B cell (primary cell): ENCODE data around the gene RPL29. TPM values are rescaled to one million over a fixed set of nuclear protein-coding genes. Genes with fewer than 3 reads are reported as not detected.

Experiments
- ATAC-seq: fragments of 200-7000 bp; cut with Tn5 transposase; one replicate; pipeline ENCODE4 v1.10.0; 2021; ENCODE audit warnings: low read depth, mild to moderate bottlenecking, moderate number of reproducible peaks, moderate library complexity
- CTCF ChIA-PET: fragments of 350-600 bp; sonication (Branson Sonifier 250); formaldehyde crosslinking; loops from one replicate; lab custom pipeline; 2021; ENCODE audit warnings: antibody characterized with exemption, inconsistent platforms; lab: Charles Lee
- POLR2A ChIA-PET: fragments of 350-600 bp; sonication (Branson Sonifier 250); formaldehyde crosslinking; loops from one replicate; lab custom pipeline; 2021; ENCODE audit warnings: antibody characterized with exemption; lab: Charles Lee
- DNase-seq: peaks from one replicate; pipeline ENCODE4 v3.0.0; 2013
- H2AFZ ChIP-seq: 2 replicates; pipeline ENCODE4 v1.6.1; 2012; ENCODE audit warnings: mild to moderate bottlenecking, low read depth, low read length; ENCODE audit not compliant: insufficient read depth, poor library complexity, severe bottlenecking
- H3K27ac ChIP-seq, 2 donors: 1 replicate in 1 of 2; 2 replicates in 1 of 2; pipeline ENCODE4 v1.5.1; 2012 to 2013; ENCODE audit warnings: low read length in 2 of 2, mild to moderate bottlenecking in 2 of 2, moderate library complexity in 1 of 2
- H3K27me3 ChIP-seq, 4 experiments: fragments of 200-600 bp in 1 of 4; sonication (generic) in 1 of 4; replicated peaks in 1 of 4; 1 replicate in 2 of 4; 2 replicates in 2 of 4; pipeline versions ENCODE4 v1.6.1 to v1.7.0; 2013 to 2016; ENCODE audit warnings: low read length in 3 of 4, mild to moderate bottlenecking in 2 of 4, mixed read lengths in 1 of 4, moderate library complexity in 1 of 4; ENCODE audit not compliant: insufficient read depth in 4 of 4, control insufficient read depth in 3 of 4; ENCODE audit errors: control extremely low read depth in 1 of 4
- H3K36me3 ChIP-seq, 2 experiments: replicated peaks in 1 of 2; 1 replicate in 1 of 2; 2 replicates in 1 of 2; pipeline versions ENCODE4 v1.6.1 to v1.7.1; 2013; ENCODE audit warnings: low read length in 1 of 2; ENCODE audit not compliant: insufficient read depth in 2 of 2, control insufficient read depth in 1 of 2; ENCODE audit errors: control extremely low read depth in 1 of 2, extremely low read depth in 1 of 2
- H3K4me1 ChIP-seq, 2 donors: fragments of 200-600 bp in 1 of 2; sonication (generic) in 1 of 2; 1 replicate in 1 of 2; 2 replicates in 1 of 2; pipeline versions ENCODE4 v1.5.1 to v1.6.1; 2013 to 2017; ENCODE audit warnings: low read length in 2 of 2; ENCODE audit not compliant: control insufficient read depth in 2 of 2, insufficient read depth in 2 of 2
- H3K4me2 ChIP-seq: replicated peaks from 2 replicates; pipeline ENCODE3; 2012; ENCODE audit warnings: mild to moderate bottlenecking, low read depth, low read length; ENCODE audit not compliant: poor library complexity, severe bottlenecking
- H3K4me3 ChIP-seq, 5 experiments: fragments of 200-600 bp in 1 of 5; sonication (generic) in 1 of 5; 1 replicate in 3 of 5; 2 replicates in 2 of 5; pipeline versions ENCODE4 v1.5.1 to v1.7.0; 2011 to 2016; ENCODE audit warnings: low read length in 4 of 5, mild to moderate bottlenecking in 4 of 5, low read depth in 2 of 5, control low read depth in 1 of 5, moderate library complexity in 1 of 5; ENCODE audit not compliant: insufficient read depth in 1 of 5; ENCODE audit errors: control extremely low read depth in 1 of 5, extremely low read depth in 1 of 5
- H3K79me2 ChIP-seq: fragments of 200-600 bp; sonication (generic); one replicate; pipeline ENCODE4 v1.6.0; 2016; ENCODE audit warnings: low read length; ENCODE audit not compliant: control insufficient read depth, insufficient read depth
- H3K9ac ChIP-seq: fragments of 200-600 bp; sonication (generic); 2 replicates; pipeline ENCODE4 v1.6.1; 2017; ENCODE audit warnings: mild to moderate bottlenecking, low read length, moderate library complexity
- H3K9me3 ChIP-seq, 3 donors: one replicate each; pipeline versions ENCODE4 v1.6.1 to v1.7.1; 2013; ENCODE audit warnings: low read length in 2 of 3; ENCODE audit not compliant: control insufficient read depth in 2 of 3, insufficient read depth in 1 of 3; ENCODE audit errors: control extremely low read depth in 1 of 3
- H4K20me1 ChIP-seq: 2 replicates; pipeline ENCODE4 v1.6.0; 2012; ENCODE audit warnings: mild to moderate bottlenecking, low read length; ENCODE audit not compliant: insufficient read depth, control insufficient read depth, poor library complexity, severe bottlenecking
- H3K27ac Mint-ChIP-seq: one replicate; pipeline ENCODE4 v1.8.0; 2021; ENCODE audit warnings: mixed read lengths
- H3K27me3 Mint-ChIP-seq: one replicate; pipeline ENCODE4 v1.8.0; 2021; ENCODE audit warnings: mixed read lengths
- H3K4me1 Mint-ChIP-seq: one replicate; pipeline ENCODE4 v1.8.0; 2021; ENCODE audit warnings: mixed read lengths
- H3K4me3 Mint-ChIP-seq: one replicate; pipeline ENCODE4 v1.8.0; 2021; ENCODE audit warnings: mixed read lengths
- H3K9me3 Mint-ChIP-seq: one replicate; pipeline ENCODE4 v1.8.0; 2022; ENCODE audit warnings: mixed read lengths; ENCODE audit not compliant: insufficient read depth
- EZH2 ChIP-seq: IDR thresholded peaks from 2 replicates; pipeline ENCODE4 v1.6.1; 2012; ENCODE audit warnings: borderline replicate concordance, low read depth, mild to moderate bottlenecking, moderate library complexity, low read length; ENCODE audit not compliant: insufficient read depth, poor library complexity, severe bottlenecking
- WGBS: methylation state at CpG from one replicate; pipeline ENCODE4 v1.1.5; 2013; ENCODE audit warnings: missing lambda C conversion rate; ENCODE audit not compliant: insufficient coverage; 5-methylcytosine and 5-hydroxymethylcytosine counted together
- intact Hi-C: fragments of 100-400 bp; cut with micrococcal nuclease; formaldehyde crosslinking; loops from one replicate; pipeline ENCODE4 v1.10.0; 2022
- polyA plus RNA-seq: library from polyadenylated mRNA; depleted of rRNA; stranded (reverse); fragments of >200 nt; gene quantifications from 2 replicates; pipeline ENCODE4 v1.2.3, GENCODE V29; 2012
- total RNA-seq, 2 donors: library from RNA; stranded (reverse); fragments of 120-200 nt in 1 of 2; gene quantifications; 1 replicate in 1 of 2; 2 replicates in 1 of 2; pipeline versions ENCODE4 v1.2.3 to v1.2.4, GENCODE V29; 2013 to 2022
- TF ChIP-seq, protein P1 (sequence below): fragments of 200-600 bp; IDR thresholded peaks from one replicate; pipeline ENCODE4 v1.8.0; 2022; ENCODE audit warnings: antibody characterized with exemption, mild to moderate bottlenecking

The RPL29 gene
- total and polyA plus RNA-seq, 2 donors (not counting 1 experiment from before 2014, with no cell fraction given), result 1,552 to 3,787 TPM

- no peaks in the 10 kb centered on the region for H3K4me1 Mint-ChIP-seq
- ChIA-PET CTCF (interaction anchor here (0.9 kb wide), 1 partner anchor 12 kb away, joined by 3 read pairs; no protein-coding TSS in a partner anchor), POLR2A (no interaction called here)
- H3K27me3 ChIP-seq, result peaks cover 0 to 3% (median 0%) of the 10 kb centered on the region in 4 experiments
- no peaks in the 10 kb centered on the region for H3K9me3 Mint-ChIP-seq
- 88% methylated on average over 8 of the region's 8 CpGs for WGBS
- DNase-seq (no peak), ATAC-seq (no peak)
- no peak for TF ChIP-seq EZH2
- TF ChIP-seq, protein P1, sequence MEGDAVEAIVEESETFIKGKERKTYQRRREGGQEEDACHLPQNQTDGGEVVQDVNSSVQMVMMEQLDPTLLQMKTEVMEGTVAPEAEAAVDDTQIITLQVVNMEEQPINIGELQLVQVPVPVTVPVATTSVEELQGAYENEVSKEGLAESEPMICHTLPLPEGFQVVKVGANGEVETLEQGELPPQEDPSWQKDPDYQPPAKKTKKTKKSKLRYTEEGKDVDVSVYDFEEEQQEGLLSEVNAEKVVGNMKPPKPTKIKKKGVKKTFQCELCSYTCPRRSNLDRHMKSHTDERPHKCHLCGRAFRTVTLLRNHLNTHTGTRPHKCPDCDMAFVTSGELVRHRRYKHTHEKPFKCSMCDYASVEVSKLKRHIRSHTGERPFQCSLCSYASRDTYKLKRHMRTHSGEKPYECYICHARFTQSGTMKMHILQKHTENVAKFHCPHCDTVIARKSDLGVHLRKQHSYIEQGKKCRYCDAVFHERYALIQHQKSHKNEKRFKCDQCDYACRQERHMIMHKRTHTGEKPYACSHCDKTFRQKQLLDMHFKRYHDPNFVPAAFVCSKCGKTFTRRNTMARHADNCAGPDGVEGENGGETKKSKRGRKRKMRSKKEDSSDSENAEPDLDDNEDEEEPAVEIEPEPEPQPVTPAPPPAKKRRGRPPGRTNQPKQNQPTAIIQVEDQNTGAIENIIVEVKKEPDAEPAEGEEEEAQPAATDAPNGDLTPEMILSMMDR, result no peak
- H3K27ac ChIP-seq, result no peak overlapping the region
- no peaks in the 10 kb centered on the region for H3K4me1 ChIP-seq
- H2AFZ ChIP-seq, result no peak overlapping the region
- peaks cover 3% of the 10 kb centered on the region for H3K27me3 Mint-ChIP-seq
- no peak overlapping the region for H3K4me3 ChIP-seq
- no peaks in the 10 kb centered on the region for H3K9me3 ChIP-seq
- no peak overlapping the region for H3K4me2 ChIP-seq
- no peaks in the 10 kb centered on the region for H3K79me2 ChIP-seq
- H3K36me3 ChIP-seq, result no peaks in the 10 kb centered on the region
- intact Hi-C loops, result no loop called here
- H4K20me1 ChIP-seq, result no peaks in the 10 kb centered on the region
- no peak overlapping the region for H3K4me3 Mint-ChIP-seq
- H3K9ac ChIP-seq, result no peak overlapping the region
- H3K27ac Mint-ChIP-seq, result no peak overlapping the region
These were observed 18.9 kb upstream of the RPL29 start for GRCh38 chr3:52014613-52015012.

GRCh38 chr3:52013802-52014598 lies 18.3 kb upstream of the RPL29 start:
- Mint-ChIP-seq H3K4me3 (no peak overlapping the region), H3K9me3 (no peaks in the 10 kb centered on the region), H3K27me3 (peaks cover 3% of the 10 kb centered on the region), H3K4me1 (no peaks in the 10 kb centered on the region), H3K27ac (no peak overlapping the region)
- ATAC-seq, result no peak
- no peak for DNase-seq
- Histone ChIP-seq H3K4me2 (no peak overlapping the region), H2AFZ (no peak overlapping the region), H3K9me3 (no peaks in the 10 kb centered on the region), H3K79me2 (no peaks in the 10 kb centered on the region), H4K20me1 (no peaks in the 10 kb centered on the region), H3K9ac (no peak overlapping the region), H3K4me1 (no peaks in the 10 kb centered on the region), H3K27ac (no peak overlapping the region), H3K4me3 (no peak overlapping the region), H3K27me3 (peaks cover 0 to 3% (median 0%) of the 10 kb centered on the region in 4 experiments), H3K36me3 (no peaks in the 10 kb centered on the region)
- TF ChIP-seq EZH2, result no peak
- TF ChIP-seq, protein P1, result no peak
- ChIA-PET POLR2A (no interaction called here), CTCF (interaction anchor here (0.9 to 1.8 kb wide), 3 partner anchors 11 to 40 kb away, joined by 3 to 5 read pairs (median 4); no protein-coding TSS in a partner anchor)
- intact Hi-C loops, result no loop called here
- 92% methylated on average over 5 of the region's 6 CpGs for WGBS
